Mesenchymal stem cell (in vitro differentiated cells and primary cell): ENCODE data around the gene IL31RA.
A peak's percentile ranks its signal among the peaks of the same experiment; 100 is the strongest.
"Not testable (repeated sequence)": the region's sequence is repeated elsewhere in the genome, so short reads cannot be mapped to it uniquely, and the experiment has no call there.

Source experiments
- DNase-seq: peaks from one replicate; pipeline ENCODE4 v3.0.0-alpha.2; 2013
- H2AFZ ChIP-seq: one replicate; pipeline ENCODE4 v1.6.1; 2013; ENCODE audit warnings: low read depth, mild to moderate bottlenecking, control low read depth, inconsistent platforms, low read length, moderate library complexity
- H2AK5ac ChIP-seq: 2 replicates; pipeline ENCODE4 v1.6.1; 2013; ENCODE audit warnings: low read length, moderate library complexity, mild to moderate bottlenecking, inconsistent platforms; ENCODE audit not compliant: severe bottlenecking
- H2BK120ac ChIP-seq: one replicate; pipeline ENCODE4 v1.6.1; 2013; ENCODE audit warnings: low read depth, mild to moderate bottlenecking, inconsistent platforms, low read length, moderate library complexity
- H2BK12ac ChIP-seq, 2 experiments: one replicate each; pipeline ENCODE4 v1.6.1; 2013; ENCODE audit warnings: inconsistent platforms in 2 of 2, low read length in 2 of 2, mild to moderate bottlenecking in 2 of 2, moderate library complexity in 2 of 2, control low read depth in 1 of 2
- H2BK15ac ChIP-seq: one replicate; pipeline ENCODE4 v1.6.1; 2013; ENCODE audit warnings: mild to moderate bottlenecking, low read depth, inconsistent platforms; ENCODE audit not compliant: poor library complexity, severe bottlenecking
- H2BK5ac ChIP-seq: 2 replicates; pipeline ENCODE4 v1.6.1; 2013; ENCODE audit warnings: low read depth, mild to moderate bottlenecking, low read length, control low read depth, inconsistent platforms; ENCODE audit not compliant: poor library complexity, severe bottlenecking
- H3K14ac ChIP-seq, 2 experiments: one replicate each; pipeline ENCODE4 v1.6.1; 2013; ENCODE audit warnings: inconsistent platforms in 2 of 2, low read length in 2 of 2, control low read depth in 1 of 2, mild to moderate bottlenecking in 1 of 2, moderate library complexity in 1 of 2
- H3K18ac ChIP-seq, 2 experiments: one replicate each; pipeline ENCODE4 v1.6.1; 2013; ENCODE audit warnings: inconsistent platforms in 2 of 2, low read length in 2 of 2, control low read depth in 1 of 2, low read depth in 1 of 2, mild to moderate bottlenecking in 1 of 2
- H3K23ac ChIP-seq, 2 experiments: one replicate each; pipeline ENCODE4 v1.6.1; 2013; ENCODE audit warnings: inconsistent platforms in 2 of 2, low read length in 2 of 2, mild to moderate bottlenecking in 2 of 2, moderate library complexity in 2 of 2, control low read depth in 1 of 2
- H3K27ac ChIP-seq: 2 replicates; pipeline ENCODE4 v1.5.1; 2013; ENCODE audit warnings: mild to moderate bottlenecking, moderate library complexity, low read length, control low read depth, inconsistent platforms; ENCODE audit not compliant: poor library complexity, severe bottlenecking
- H3K27me3 ChIP-seq, 2 experiments: 2 replicates each; pipeline versions ENCODE4 v1.6.1 to v1.7.0; 2013; ENCODE audit warnings: low read length in 2 of 2, mild to moderate bottlenecking in 2 of 2, moderate library complexity in 2 of 2, control low read depth in 1 of 2, inconsistent platforms in 1 of 2; ENCODE audit not compliant: control insufficient read depth in 1 of 2, insufficient read depth in 1 of 2
- H3K36me3 ChIP-seq, 2 experiments: 2 replicates each; pipeline versions ENCODE4 v1.6.1 to v1.7.0; 2013; ENCODE audit warnings: low read length in 2 of 2, control low read depth in 1 of 2, inconsistent platforms in 1 of 2, low read depth in 1 of 2, mild to moderate bottlenecking in 1 of 2; ENCODE audit not compliant: insufficient read depth in 2 of 2, control insufficient read depth in 1 of 2
- H3K4ac ChIP-seq, 2 experiments: one replicate each; pipeline ENCODE4 v1.6.1; 2013; ENCODE audit warnings: inconsistent platforms in 2 of 2, low read length in 2 of 2, mild to moderate bottlenecking in 2 of 2, moderate library complexity in 2 of 2, control low read depth in 1 of 2, low read depth in 1 of 2
- H3K4me1 ChIP-seq: 2 replicates; pipeline ENCODE4 v1.6.1; 2013; ENCODE audit warnings: low read depth, low read length, control low read depth; ENCODE audit not compliant: control insufficient read depth, insufficient read depth
- H3K4me2 ChIP-seq: 2 replicates; pipeline ENCODE4 v1.6.1; 2013; ENCODE audit warnings: low read length, mild to moderate bottlenecking, inconsistent platforms; ENCODE audit not compliant: poor library complexity, severe bottlenecking
- H3K4me3 ChIP-seq, 2 experiments: 2 replicates each; pipeline versions ENCODE4 v1.5.1 to v1.7.0; 2013; ENCODE audit warnings: low read length in 2 of 2, mild to moderate bottlenecking in 2 of 2, control low read depth in 1 of 2, low read depth in 1 of 2; ENCODE audit not compliant: insufficient read depth in 1 of 2
- H3K79me1 ChIP-seq: replicated peaks from 2 replicates; pipeline ENCODE4 v1.6.1; 2013; ENCODE audit warnings: mild to moderate bottlenecking, control low read depth, low read length, inconsistent platforms; ENCODE audit not compliant: poor library complexity, severe bottlenecking
- H3K9ac ChIP-seq: 2 replicates; pipeline ENCODE4 v1.7.0; 2013; ENCODE audit warnings: mild to moderate bottlenecking, low read length, moderate library complexity
- H3K9me3 ChIP-seq: 2 replicates; pipeline ENCODE4 v1.7.0; 2013; ENCODE audit warnings: mild to moderate bottlenecking, low read length; ENCODE audit not compliant: control insufficient read depth
- H4K8ac ChIP-seq: one replicate; pipeline ENCODE4 v1.6.1; 2013; ENCODE audit warnings: inconsistent platforms, mild to moderate bottlenecking, low read length, moderate library complexity
- H4K91ac ChIP-seq: one replicate; pipeline ENCODE4 v1.6.1; 2013; ENCODE audit warnings: mild to moderate bottlenecking, low read length, inconsistent platforms
- WGBS: methylation state at CpG from one replicate; pipeline ENCODE4 v1.1.7; 2013; ENCODE audit warnings: mixed read lengths; 5-methylcytosine and 5-hydroxymethylcytosine counted together

The IL31RA gene

DNA sequence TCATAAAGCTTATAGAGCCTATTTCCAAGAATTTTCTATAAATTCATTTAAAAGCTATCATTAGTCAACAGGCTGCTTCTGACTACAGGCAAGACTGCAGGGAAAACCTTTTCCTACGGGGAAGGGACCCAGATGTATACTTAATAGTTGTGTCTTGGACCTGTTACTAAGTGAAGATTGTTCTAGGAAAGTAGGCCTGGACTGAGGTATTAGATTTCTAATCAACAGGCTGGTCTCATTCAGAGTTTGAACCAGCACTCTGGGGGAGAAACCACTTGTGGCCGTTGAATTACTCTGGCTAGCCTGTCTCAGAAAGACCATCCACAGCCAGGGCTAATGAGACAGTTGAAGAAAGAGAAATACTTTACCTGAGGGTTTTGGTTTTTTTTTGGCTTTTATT is 83.6 kb downstream of the IL31RA start:
- H3K9me3 ChIP-seq = no peaks in the 10 kb centered on the region
- no peak overlapping the region for H3K4me2 ChIP-seq
- no peak overlapping the region for H3K9ac ChIP-seq
- H2BK15ac ChIP-seq = no peak overlapping the region
- H3K36me3 ChIP-seq = peaks cover 0 to 53% of the 10 kb centered on the region in 2 experiments
- no peak for DNase-seq
- no peaks in the 10 kb centered on the region for H3K27me3 ChIP-seq
- no peak overlapping the region for H2BK12ac ChIP-seq
- peaks cover 3% of the 10 kb centered on the region for H3K4me1 ChIP-seq
- no peak overlapping the region for H2AK5ac ChIP-seq
- H2BK120ac ChIP-seq = no peak overlapping the region
- H2AFZ ChIP-seq = no peak overlapping the region
- H2BK5ac ChIP-seq = peak overlapping the region; percentile 31
- no peaks in the 10 kb centered on the region for H3K79me1 ChIP-seq
- H3K23ac ChIP-seq = no peak overlapping the region
- no peak overlapping the region for H4K91ac ChIP-seq
- WGBS = 97% methylated on average over 2 of the region's 2 CpGs
- H3K4ac ChIP-seq = no peak overlapping the region
- no peak overlapping the region for H3K4me3 ChIP-seq
- H3K14ac ChIP-seq = no peak overlapping the region
- H3K18ac ChIP-seq = no peak overlapping the region
- no peak overlapping the region for H4K8ac ChIP-seq
- H3K27ac ChIP-seq = no peak overlapping the region

DNA sequence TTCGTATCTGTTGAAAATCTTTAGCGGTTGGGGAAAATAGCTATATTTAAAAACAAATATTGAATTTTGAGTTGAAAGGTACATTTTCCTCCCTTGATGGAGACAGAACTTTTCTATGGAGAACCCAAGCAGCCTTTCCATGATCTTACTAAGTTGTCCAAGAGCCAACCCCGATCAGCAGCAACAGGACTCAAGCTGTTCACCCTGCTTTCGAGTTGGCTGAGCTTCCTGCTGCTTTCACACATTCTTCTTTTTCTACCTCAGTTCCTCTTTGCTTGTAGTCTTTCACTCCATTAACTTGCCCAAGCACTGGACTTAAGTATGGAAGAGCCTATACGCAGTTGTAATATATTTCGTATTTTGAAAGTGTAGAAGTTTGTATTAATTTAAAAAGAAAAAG is 84.2 kb downstream of the IL31RA start:
- H2BK5ac ChIP-seq = no peak overlapping the region
- no peak overlapping the region for H2BK15ac ChIP-seq
- H3K36me3 ChIP-seq = peaks cover 0 to 59% of the 10 kb centered on the region in 2 experiments
- H2BK12ac ChIP-seq = no peak overlapping the region
- H2AFZ ChIP-seq = no peak overlapping the region
- no peaks in the 10 kb centered on the region for H3K27me3 ChIP-seq
- H3K4ac ChIP-seq = no peak overlapping the region
- no peak overlapping the region for H2BK120ac ChIP-seq
- H3K4me2 ChIP-seq = no peak overlapping the region
- H3K4me3 ChIP-seq = no peak overlapping the region
- no peak overlapping the region for H3K23ac ChIP-seq
- H3K18ac ChIP-seq = no peak overlapping the region
- H3K9me3 ChIP-seq = no peaks in the 10 kb centered on the region
- peak overlapping the region; percentile 21 for H3K9ac ChIP-seq
- H3K4me1 ChIP-seq = peaks cover 3% of the 10 kb centered on the region
- no peak overlapping the region for H4K91ac ChIP-seq
- H3K79me1 ChIP-seq = no peaks in the 10 kb centered on the region
- DNase-seq = no peak
- 97% methylated on average over 4 of the region's 6 CpGs for WGBS
- no peak overlapping the region for H2AK5ac ChIP-seq
- no peak overlapping the region for H3K27ac ChIP-seq
- H4K8ac ChIP-seq = no peak overlapping the region
- H3K14ac ChIP-seq = no peak overlapping the region

DNA sequence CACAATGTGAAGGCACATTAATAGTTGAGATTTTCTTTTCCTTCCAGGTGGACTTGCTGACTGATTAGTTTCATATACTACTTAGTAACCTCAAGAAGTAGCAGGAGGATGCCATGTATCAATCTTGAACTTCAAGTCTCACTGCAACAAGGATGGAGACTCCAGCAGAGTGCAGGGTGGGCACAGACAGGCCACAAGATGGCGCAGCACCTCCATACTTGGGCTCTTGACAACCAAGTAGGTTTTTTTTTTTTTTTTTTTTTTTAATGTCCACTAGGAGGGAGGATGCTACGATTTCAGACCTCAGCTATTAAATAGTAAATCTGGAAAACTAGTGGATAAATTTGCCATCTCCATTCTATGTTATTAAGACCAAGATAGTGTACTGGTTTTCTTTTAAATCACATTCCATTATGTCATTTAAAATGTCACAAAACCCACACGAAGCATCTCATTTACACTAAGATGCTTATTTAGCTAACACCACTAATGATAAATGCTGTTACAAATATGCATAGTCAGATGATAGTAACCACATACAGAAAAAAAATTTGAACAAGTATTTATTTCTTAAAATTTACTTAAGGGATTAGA is 85.0 kb downstream of the IL31RA start:
- Histone ChIP-seq H3K79me1 (no peaks in the 10 kb centered on the region), H3K27ac (no peak overlapping the region), H3K4me3 (no peak overlapping the region), H4K8ac (no peak overlapping the region), H2BK120ac (no peak overlapping the region), H3K9me3 (no peaks in the 10 kb centered on the region), H3K4me1 (peaks cover 3% of the 10 kb centered on the region), H3K36me3 (peaks cover under 1 to 67% of the 10 kb centered on the region in 2 experiments), H3K4me2 (no peak overlapping the region), H2BK5ac (no peak overlapping the region), H4K91ac (no peak overlapping the region), H3K4ac (no peak overlapping the region), H2BK15ac (no peak overlapping the region), H2AK5ac (no peak overlapping the region), H3K23ac (no peak overlapping the region), H2BK12ac (no peak overlapping the region), H3K27me3 (no peaks in the 10 kb centered on the region), H3K9ac (no peak overlapping the region), H3K18ac (no peak overlapping the region), H3K14ac (no peak overlapping the region), H2AFZ (no peak overlapping the region)
- WGBS = no CpG with 5 or more reads among the region's 3 CpGs
- peak; percentile 86 for DNase-seq

DNA sequence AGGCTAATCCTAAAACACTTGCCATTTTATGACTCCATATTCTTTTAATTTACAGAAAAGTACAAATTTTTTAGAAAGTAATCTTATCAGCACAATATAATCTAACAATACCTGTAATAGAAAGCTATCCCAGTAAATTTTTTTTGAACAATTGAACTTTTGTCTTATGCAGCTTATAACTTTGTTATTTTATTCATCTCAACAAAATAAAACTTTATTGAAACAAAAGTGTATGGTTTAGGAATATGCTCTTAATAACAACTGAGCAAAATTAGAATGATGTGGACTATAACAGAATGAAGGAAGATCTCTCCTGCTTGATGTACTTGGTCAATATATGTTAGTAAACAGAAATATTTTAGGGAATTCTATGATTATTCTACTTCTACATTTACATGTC is 86.4 kb downstream of the IL31RA start:
- H2BK5ac ChIP-seq, H2BK15ac ChIP-seq, H3K14ac ChIP-seq, H3K4me2 ChIP-seq, H3K27ac ChIP-seq, H2AFZ ChIP-seq, H3K4me3 ChIP-seq, H4K8ac ChIP-seq, H3K4me1 ChIP-seq, H4K91ac ChIP-seq, H3K4ac ChIP-seq, H2BK12ac ChIP-seq, H3K9me3 ChIP-seq, H3K23ac ChIP-seq, DNase-seq, H2AK5ac ChIP-seq, H3K18ac ChIP-seq, H2BK120ac ChIP-seq, H3K79me1 ChIP-seq, H3K27me3 ChIP-seq: not testable (repeated sequence)
- Histone ChIP-seq H3K9ac (peak overlapping the region; percentile 21), H3K36me3 (peaks cover 3 to 81% of the 10 kb centered on the region in 2 experiments)
